Mesothelial cell of epicardium (in vitro differentiated cells): ENCODE results near the gene MAP1LC3B2. TPM values are rescaled to one million over a fixed set of nuclear protein-coding genes. Genes with fewer than 3 reads are reported as not detected.

Experiments
- DNase-seq, 2 experiments: peaks; one replicate each; pipeline ENCODE4 v3.0.0; 2021; ENCODE audit warnings: low spot score in 2 of 2; ENCODE audit not compliant: unreplicated experiment in 2 of 2
- H3K27ac Mint-ChIP-seq: 2 replicates; pipeline ENCODE4 v1.8.0; 2021; ENCODE audit warnings: mixed read lengths
- H3K27me3 Mint-ChIP-seq: 2 replicates; pipeline ENCODE4 v1.8.0; 2021; ENCODE audit warnings: low read depth, mixed read lengths
- H3K36me3 Mint-ChIP-seq: 2 replicates; pipeline ENCODE4 v1.8.0; 2021; ENCODE audit warnings: mixed read lengths
- H3K4me1 Mint-ChIP-seq: 2 replicates; pipeline ENCODE4 v1.8.0; 2021; ENCODE audit warnings: mixed read lengths
- H3K4me3 Mint-ChIP-seq: 2 replicates; pipeline ENCODE4 v1.8.0; 2021; ENCODE audit warnings: mild to moderate bottlenecking, moderate library complexity, mixed read lengths
- H3K9me3 Mint-ChIP-seq: 2 replicates; pipeline ENCODE4 v1.8.0; 2021; ENCODE audit warnings: mixed read lengths
- total RNA-seq: library from RNA; stranded (reverse); gene quantifications from 3 replicates; pipeline ENCODE4 v1.2.1, GENCODE V29; 2021
- TF ChIP-seq, protein P1 (sequence below): fragments of 200-600 bp; sonication (generic); IDR thresholded peaks from one replicate; pipeline ENCODE4 v1.5.0; 2021; ENCODE audit warnings: antibody characterized with exemption; ENCODE audit not compliant: unreplicated experiment

The MAP1LC3B2 gene
- total RNA-seq, 1 donor from 2014 or later, result 4.5 TPM

GRCh38 chr12:116591855-116592637, 32.9 kb downstream of the MAP1LC3B2 start:
- H3K36me3 Mint-ChIP-seq, result no peaks in the 10 kb centered on the region
- H3K4me3 Mint-ChIP-seq, result no peak overlapping the region
- no peak overlapping the region for H3K27ac Mint-ChIP-seq
- no peak for DNase-seq
- peaks cover 5% of the 10 kb centered on the region for H3K4me1 Mint-ChIP-seq
- H3K27me3 Mint-ChIP-seq, result no peaks in the 10 kb centered on the region
- H3K9me3 Mint-ChIP-seq, result no peaks in the 10 kb centered on the region
- TF ChIP-seq, protein P1, sequence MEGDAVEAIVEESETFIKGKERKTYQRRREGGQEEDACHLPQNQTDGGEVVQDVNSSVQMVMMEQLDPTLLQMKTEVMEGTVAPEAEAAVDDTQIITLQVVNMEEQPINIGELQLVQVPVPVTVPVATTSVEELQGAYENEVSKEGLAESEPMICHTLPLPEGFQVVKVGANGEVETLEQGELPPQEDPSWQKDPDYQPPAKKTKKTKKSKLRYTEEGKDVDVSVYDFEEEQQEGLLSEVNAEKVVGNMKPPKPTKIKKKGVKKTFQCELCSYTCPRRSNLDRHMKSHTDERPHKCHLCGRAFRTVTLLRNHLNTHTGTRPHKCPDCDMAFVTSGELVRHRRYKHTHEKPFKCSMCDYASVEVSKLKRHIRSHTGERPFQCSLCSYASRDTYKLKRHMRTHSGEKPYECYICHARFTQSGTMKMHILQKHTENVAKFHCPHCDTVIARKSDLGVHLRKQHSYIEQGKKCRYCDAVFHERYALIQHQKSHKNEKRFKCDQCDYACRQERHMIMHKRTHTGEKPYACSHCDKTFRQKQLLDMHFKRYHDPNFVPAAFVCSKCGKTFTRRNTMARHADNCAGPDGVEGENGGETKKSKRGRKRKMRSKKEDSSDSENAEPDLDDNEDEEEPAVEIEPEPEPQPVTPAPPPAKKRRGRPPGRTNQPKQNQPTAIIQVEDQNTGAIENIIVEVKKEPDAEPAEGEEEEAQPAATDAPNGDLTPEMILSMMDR, result no peak

GRCh38 chr12:116592731-116593130, 33.5 kb downstream of the MAP1LC3B2 start:
- DNase-seq, result no peak
- Mint-ChIP-seq H3K4me3 (no peak overlapping the region), H3K36me3 (no peaks in the 10 kb centered on the region), H3K27me3 (no peaks in the 10 kb centered on the region), H3K4me1 (peaks cover 5% of the 10 kb centered on the region), H3K9me3 (no peaks in the 10 kb centered on the region), H3K27ac (no peak overlapping the region)
- TF ChIP-seq, protein P1, result no peak

DNA sequence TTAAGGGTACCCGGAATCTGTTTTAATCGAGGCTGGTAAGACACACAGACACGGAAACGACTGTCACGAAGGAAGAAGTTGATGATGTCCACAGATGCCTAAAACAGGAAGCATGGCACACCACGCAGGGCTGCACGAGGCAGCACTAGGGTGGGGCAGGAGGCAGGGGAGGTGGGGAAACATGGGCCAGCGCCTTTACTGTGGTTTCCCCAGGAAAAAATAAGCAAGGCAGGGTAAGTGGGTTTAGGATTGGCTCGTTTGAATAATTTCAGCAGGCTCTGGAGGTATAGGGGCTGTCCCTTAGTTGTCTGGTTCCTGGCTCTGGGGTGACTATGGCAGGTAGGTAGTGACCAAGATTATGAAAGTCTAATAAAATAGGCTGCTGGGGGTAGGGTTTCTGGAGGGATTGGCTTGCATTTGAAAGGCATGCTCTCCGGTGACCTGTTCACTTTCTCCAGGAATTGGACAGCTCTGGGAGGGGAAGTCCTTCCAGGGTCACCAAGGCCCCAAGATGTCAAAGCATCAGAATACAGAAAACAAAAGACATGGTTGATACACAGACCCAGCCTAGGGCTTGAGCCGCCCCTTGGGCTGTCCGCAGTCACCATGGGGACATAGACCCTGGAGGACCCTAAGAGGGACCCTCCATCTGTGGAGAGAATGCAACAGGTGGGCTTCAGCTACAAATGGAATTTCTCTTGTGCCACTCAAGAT, 35.3 kb downstream of the MAP1LC3B2 start:
- no peak for DNase-seq
- Mint-ChIP-seq H3K27ac (no peak overlapping the region), H3K27me3 (no peaks in the 10 kb centered on the region), H3K4me3 (no peak overlapping the region), H3K9me3 (no peaks in the 10 kb centered on the region), H3K36me3 (no peaks in the 10 kb centered on the region), H3K4me1 (peaks cover 21% of the 10 kb centered on the region)
- TF ChIP-seq, protein P1, result no peak

DNA sequence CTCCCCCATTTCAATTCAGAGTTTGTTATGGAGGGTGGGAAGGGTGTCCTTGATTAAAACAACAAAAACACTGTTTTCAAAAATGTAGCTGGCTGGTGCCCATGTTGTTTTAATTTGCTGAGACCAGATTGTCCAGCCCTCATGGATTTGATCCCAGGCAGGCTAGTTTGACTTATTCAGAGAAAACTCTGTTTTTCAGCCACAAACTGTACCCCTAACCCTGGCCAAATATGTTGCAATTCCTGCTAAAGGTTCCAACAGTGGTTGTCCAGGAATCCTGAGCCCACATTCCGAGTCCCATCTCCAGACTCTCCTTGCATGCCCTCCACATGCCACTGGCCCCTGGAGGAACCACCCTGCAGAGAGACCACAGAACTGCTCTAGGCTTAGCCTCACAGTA, 36.0 kb downstream of the MAP1LC3B2 start:
- H3K4me1 Mint-ChIP-seq, result peaks cover 26% of the 10 kb centered on the region

GRCh38 chr12:116595672-116596071, 36.5 kb downstream of the MAP1LC3B2 start:
- TF ChIP-seq, protein P1, result no peak
- H3K4me1 Mint-ChIP-seq, result peaks cover 26% of the 10 kb centered on the region
- H3K9me3 Mint-ChIP-seq, result no peaks in the 10 kb centered on the region
- no peak overlapping the region for H3K4me3 Mint-ChIP-seq
- DNase-seq, result no peak
- no peaks in the 10 kb centered on the region for H3K27me3 Mint-ChIP-seq
- H3K27ac Mint-ChIP-seq, result no peak overlapping the region
- H3K36me3 Mint-ChIP-seq, result no peaks in the 10 kb centered on the region

More for the DNA sequence above, 36.0 kb downstream of the MAP1LC3B2 start:
- Mint-ChIP-seq H3K4me3 (no peak overlapping the region), H3K27me3 (no peaks in the 10 kb centered on the region), H3K36me3 (no peaks in the 10 kb centered on the region), H3K9me3 (no peaks in the 10 kb centered on the region), H3K27ac (no peak overlapping the region)
- no peak for DNase-seq
- TF ChIP-seq, protein P1, result no peak
